ENCODE data around the gene LYPD6B. TPM values are rescaled to one million over a fixed set of nuclear protein-coding genes. Genes with fewer than 3 reads are reported as not detected.

The LYPD6B gene
- total RNA-seq, 1 donor from 2014 or later = 0.58 TPM

- Mint-ChIP-seq H3K4me1 (no peaks in the 10 kb centered on the region), H3K4me3 (no peak overlapping the region), H3K36me3 (ENCODE audit: low read depth) (no peaks in the 10 kb centered on the region), H3K27ac (no peak overlapping the region), H3K27me3 (peaks cover 4% of the 10 kb centered on the region), H3K9me3 (no peaks in the 10 kb centered on the region)
- no peak for TF ChIP-seq CTCF (IDR thresholded peaks at IDR 0.05)
- ATAC-seq (ENCODE audit: low read depth) = no peak
- DNase-seq = no peak
- ChIA-PET POLR2A (no interaction called here), CTCF (no interaction called here)
- intact Hi-C loops (cut with micrococcal nuclease) = no loop called here
Measured at GRCh38 chr2:149080099-149080498, 41.6 kb downstream of the LYPD6B start.

GRCh38 chr2:149080971-149081370 lies 42.5 kb downstream of the LYPD6B start:
- ATAC-seq (ENCODE audit: low read depth) (no peak), DNase-seq (no peak)
- ChIA-PET POLR2A (no interaction called here), CTCF (no interaction called here)
- Mint-ChIP-seq H3K9me3 (no peaks in the 10 kb centered on the region), H3K36me3 (ENCODE audit: low read depth) (no peaks in the 10 kb centered on the region), H3K4me1 (peaks cover 5% of the 10 kb centered on the region), H3K27me3 (peaks cover 4% of the 10 kb centered on the region), H3K4me3 (no peak overlapping the region), H3K27ac (no peak overlapping the region)
- intact Hi-C loops (cut with micrococcal nuclease) = no loop called here
- no peak for TF ChIP-seq CTCF (IDR thresholded peaks at IDR 0.05)

- TF ChIP-seq CTCF (IDR thresholded peaks at IDR 0.05) = no peak
- Mint-ChIP-seq H3K4me1 (peaks cover 10% of the 10 kb centered on the region), H3K36me3 (ENCODE audit: low read depth) (no peaks in the 10 kb centered on the region), H3K9me3 (no peaks in the 10 kb centered on the region), H3K27ac (no peak overlapping the region), H3K4me3 (no peak overlapping the region), H3K27me3 (no peaks in the 10 kb centered on the region)
- ChIA-PET CTCF (no interaction called here), POLR2A (no interaction called here)
- DNase-seq = no peak
- intact Hi-C loops (cut with micrococcal nuclease) = no loop called here
- no peak for ATAC-seq (ENCODE audit: low read depth)
Measured at GRCh38 chr2:149082079-149082478, 43.6 kb downstream of the LYPD6B start.

GRCh38 chr2:149082735-149083134 lies 44.2 kb downstream of the LYPD6B start:
- no peak for TF ChIP-seq CTCF (IDR thresholded peaks at IDR 0.05)
- ChIA-PET CTCF (no interaction called here), POLR2A (no interaction called here)
- Mint-ChIP-seq H3K36me3 (ENCODE audit: low read depth) (no peaks in the 10 kb centered on the region), H3K4me1 (peaks cover 10% of the 10 kb centered on the region), H3K27me3 (no peaks in the 10 kb centered on the region), H3K4me3 (no peak overlapping the region), H3K9me3 (no peaks in the 10 kb centered on the region), H3K27ac (no peak overlapping the region)
- intact Hi-C loops (cut with micrococcal nuclease) = no loop called here
- no peak for ATAC-seq (ENCODE audit: low read depth)
- DNase-seq = no peak

GRCh38 chr2:149084924-149085795 lies 46.7 kb downstream of the LYPD6B start:
- no peak for DNase-seq
- ATAC-seq (ENCODE audit: low read depth) = no peak
- Mint-ChIP-seq H3K27ac (no peak overlapping the region), H3K9me3 (no peaks in the 10 kb centered on the region), H3K36me3 (ENCODE audit: low read depth) (no peaks in the 10 kb centered on the region), H3K4me3 (no peak overlapping the region), H3K4me1 (peaks cover 13% of the 10 kb centered on the region), H3K27me3 (no peaks in the 10 kb centered on the region)
- ChIA-PET POLR2A (no interaction called here), CTCF (no interaction called here)
- intact Hi-C loops (cut with micrococcal nuclease) = no loop called here
- TF ChIP-seq CTCF (IDR thresholded peaks at IDR 0.05) = no peak
